GM19023 (cell line): ENCODE results near the gene USF2.

Experiments
- ATAC-seq: cut with Tn5 transposase; IDR thresholded peaks from one replicate; pipeline ENCODE4 v1.9.1; 2021; ENCODE audit warnings: mild to moderate bottlenecking, moderate library complexity; ENCODE audit not compliant: unreplicated experiment

The USF2 gene

GRCh38 chr19:35296644-35297514 is 28.1 kb downstream of the USF2 start:
- ATAC-seq, result no peak

GRCh38 chr19:35297515-35297848 is 28.7 kb downstream of the USF2 start:
- no peak for ATAC-seq

- ATAC-seq, result no peak
Measured at GRCh38 chr19:35297922-35298321, 29.2 kb downstream of the USF2 start.

- ATAC-seq, result no peak
Measured at GRCh38 chr19:35298561-35298972, 29.8 kb downstream of the USF2 start.

GRCh38 chr19:35299523-35300338 is 31.0 kb downstream of the USF2 start:
- no peak for ATAC-seq

GRCh38 chr19:35300339-35300649 is 31.5 kb downstream of the USF2 start:
- ATAC-seq, result no peak

GRCh38 chr19:35301961-35302360 is 33.2 kb downstream of the USF2 start:
- ATAC-seq, result no peak

- no peak for ATAC-seq
Measured at GRCh38 chr19:35302446-35302845, 33.7 kb downstream of the USF2 start.

GRCh38 chr19:35303357-35303915 is 34.7 kb downstream of the USF2 start:
- ATAC-seq, result no peak

GRCh38 chr19:35304036-35304435 is 35.3 kb downstream of the USF2 start:
- no peak for ATAC-seq

- no peak for ATAC-seq
Measured at GRCh38 chr19:35305181-35305580, 36.4 kb downstream of the USF2 start.

- no peak for ATAC-seq
Measured at GRCh38 chr19:35306473-35307246, 37.9 kb downstream of the USF2 start.

- no peak for ATAC-seq
Measured at GRCh38 chr19:35307931-35308330, 39.2 kb downstream of the USF2 start.

- ATAC-seq, result no peak
Measured at GRCh38 chr19:35308910-35309309, 40.1 kb downstream of the USF2 start.

GRCh38 chr19:35309481-35310279 is 40.9 kb downstream of the USF2 start:
- ATAC-seq, result no peak

- no peak for ATAC-seq
Measured at GRCh38 chr19:35310331-35310730, 41.6 kb downstream of the USF2 start.

- ATAC-seq, result no peak
Measured at GRCh38 chr19:35310811-35311465, 42.2 kb downstream of the USF2 start.

- no peak for ATAC-seq
Measured at GRCh38 chr19:35311901-35312665, 43.3 kb downstream of the USF2 start.

- ATAC-seq, result no peak
Measured at GRCh38 chr19:35313587-35313986, 44.8 kb downstream of the USF2 start.
